OCI-LY1 (cell line): ENCODE measurements around the gene IPCEF1.

Source experiments
- CTCF ChIP-seq: fragments of 200-600 bp; sonication (generic), shearing (Covaris generic); IDR thresholded peaks from 2 replicates; pipeline ENCODE4 v1.5.1; 2017; ENCODE audit warnings: mild to moderate bottlenecking, antibody characterized with exemption, low read length, moderate library complexity, mixed read lengths
- EZH2 ChIP-seq: fragments of 200-600 bp; sonication (generic), shearing (Covaris generic); IDR thresholded peaks from 2 replicates; pipeline ENCODE4 v1.8.0; 2017; ENCODE audit warnings: borderline replicate concordance, mixed run types, mild to moderate bottlenecking, antibody characterized with exemption, low read length, moderate library complexity, mixed read lengths

- TF ChIP-seq CTCF (no peak), EZH2 (no peak)
Measured at GRCh38 chr6:154206141-154206540, 150.5 kb downstream of the IPCEF1 start.
